Activated T-cell treated with anti-CD3 and anti-CD28 coated beads, Interleukin-2, amount 50 U/mL, for 24 hours (primary cell): ENCODE data around the gene BCAS1.

Experiments used
- DNase-seq: peaks from one replicate; pipeline ENCODE4 v3.0.0-alpha.2; 2020
- H3K27ac Mint-ChIP-seq: 2 replicates; pipeline ENCODE4 v1.8.0; 2020; ENCODE audit warnings: mild to moderate bottlenecking, mixed read lengths
- H3K27me3 Mint-ChIP-seq: 2 replicates; pipeline ENCODE4 v1.8.0; 2020; ENCODE audit warnings: mixed read lengths
- H3K36me3 Mint-ChIP-seq: 2 replicates; pipeline ENCODE4 v1.8.0; 2020; ENCODE audit warnings: low read depth, mixed read lengths
- H3K4me1 Mint-ChIP-seq: 2 replicates; pipeline ENCODE4 v1.8.0; 2020; ENCODE audit warnings: low read depth, mixed read lengths
- H3K4me3 Mint-ChIP-seq: 2 replicates; pipeline ENCODE4 v1.8.0; 2020; ENCODE audit warnings: mild to moderate bottlenecking, moderate library complexity, mixed read lengths
- H3K9me3 Mint-ChIP-seq: 2 replicates; pipeline ENCODE4 v1.8.0; 2020; ENCODE audit warnings: mixed read lengths

The BCAS1 gene

DNA sequence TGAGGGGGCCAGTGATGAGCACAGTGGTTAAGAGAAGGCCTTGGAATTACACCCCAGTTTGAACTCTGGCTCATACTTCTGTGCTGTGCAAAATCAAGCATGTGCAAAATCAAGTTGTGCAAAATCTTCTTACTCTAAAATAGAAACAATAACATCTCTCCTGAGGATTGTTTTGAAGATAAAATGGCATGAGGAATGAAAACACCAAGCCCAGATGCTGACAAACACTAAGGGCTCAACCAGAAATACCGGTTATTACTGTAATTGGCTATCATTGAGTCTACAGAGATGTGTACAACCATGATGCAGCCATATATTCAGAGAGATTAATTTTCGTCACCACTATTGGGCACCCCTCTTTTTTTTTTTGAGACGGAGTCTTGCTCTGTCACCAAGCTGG, 5.9 kb upstream of the BCAS1 start:
- no peaks in the 10 kb centered on the region for H3K27me3 Mint-ChIP-seq
- H3K9me3 Mint-ChIP-seq, result peaks cover 6% of the 10 kb centered on the region
- H3K4me1 Mint-ChIP-seq, result peaks cover 20% of the 10 kb centered on the region
- H3K4me3 Mint-ChIP-seq, result no peak overlapping the region
- H3K27ac Mint-ChIP-seq, result no peak overlapping the region
- DNase-seq, result no peak
- H3K36me3 Mint-ChIP-seq, result no peaks in the 10 kb centered on the region

DNA sequence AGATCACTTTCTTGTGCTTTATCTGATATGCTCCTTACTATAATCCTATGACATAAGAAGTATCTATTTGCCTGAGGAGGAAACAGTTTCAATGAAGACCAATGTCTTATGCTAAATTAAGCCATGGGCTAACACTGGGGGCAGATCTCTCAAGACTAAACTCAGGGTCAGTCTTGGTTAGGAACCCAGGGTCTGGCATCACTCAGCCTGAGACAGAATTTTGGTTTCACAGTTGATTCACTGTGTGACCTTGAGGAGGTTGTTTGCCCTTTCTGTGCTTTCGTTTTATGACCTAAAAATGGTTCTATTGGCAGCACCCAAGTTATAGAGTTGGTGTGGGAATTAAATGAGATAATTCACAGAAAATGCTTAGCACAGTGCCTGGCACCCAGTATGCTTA, 4.9 kb upstream of the BCAS1 start:
- no peak for DNase-seq
- Mint-ChIP-seq H3K4me3 (no peak overlapping the region), H3K27ac (no peak overlapping the region), H3K36me3 (no peaks in the 10 kb centered on the region), H3K4me1 (peaks cover 18% of the 10 kb centered on the region), H3K9me3 (peaks cover 6% of the 10 kb centered on the region), H3K27me3 (no peaks in the 10 kb centered on the region)

DNA sequence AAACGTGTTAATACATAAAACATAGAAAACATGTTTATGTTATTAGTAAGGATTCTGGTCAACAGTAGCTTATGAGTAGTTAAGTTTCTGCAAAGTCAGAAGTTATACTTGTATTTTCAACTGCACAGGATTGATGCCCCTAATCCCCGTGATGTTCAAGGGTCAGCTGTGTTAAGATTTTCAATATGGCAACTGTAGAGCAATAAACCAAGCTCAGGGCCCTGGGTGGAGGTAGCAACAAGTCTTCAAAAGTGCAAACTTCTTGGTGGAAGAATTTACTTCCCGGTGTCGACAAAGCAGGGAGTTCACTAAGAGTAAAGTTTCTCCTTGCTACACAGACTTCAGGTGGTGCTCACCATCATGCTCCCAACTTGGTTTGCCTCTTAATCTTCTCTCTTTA, 4.1 kb upstream of the BCAS1 start:
- H3K9me3 Mint-ChIP-seq, result peaks cover 6% of the 10 kb centered on the region
- H3K4me1 Mint-ChIP-seq, result peaks cover 17% of the 10 kb centered on the region
- no peak overlapping the region for H3K27ac Mint-ChIP-seq
- no peak for DNase-seq
- no peaks in the 10 kb centered on the region for H3K36me3 Mint-ChIP-seq
- no peaks in the 10 kb centered on the region for H3K27me3 Mint-ChIP-seq
- H3K4me3 Mint-ChIP-seq, result no peak overlapping the region

DNA sequence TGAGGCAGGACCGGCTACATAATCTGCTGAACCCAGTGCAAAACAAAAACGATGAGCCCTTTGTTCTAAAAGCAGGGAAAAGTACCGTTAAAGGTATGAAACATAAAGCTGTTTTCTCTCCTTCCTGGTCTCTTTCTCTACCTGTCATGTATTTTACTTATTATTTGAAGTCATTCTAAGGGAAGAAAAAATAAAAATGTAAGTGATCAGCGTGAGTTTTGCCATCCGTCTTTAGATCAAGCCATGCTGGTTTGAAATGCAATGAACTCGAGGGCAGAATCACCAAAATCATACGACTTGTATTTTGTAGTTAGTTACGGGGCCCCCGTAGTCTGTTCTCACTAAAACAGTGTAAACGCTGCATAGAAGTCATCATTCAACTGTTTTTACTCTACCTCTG, 2.9 kb upstream of the BCAS1 start:
- peaks cover 7% of the 10 kb centered on the region for H3K4me1 Mint-ChIP-seq
- H3K4me3 Mint-ChIP-seq, result no peak overlapping the region
- peaks cover 6% of the 10 kb centered on the region for H3K9me3 Mint-ChIP-seq
- H3K36me3 Mint-ChIP-seq, result no peaks in the 10 kb centered on the region
- DNase-seq, result no peak
- no peak overlapping the region for H3K27ac Mint-ChIP-seq
- H3K27me3 Mint-ChIP-seq, result no peaks in the 10 kb centered on the region

DNA sequence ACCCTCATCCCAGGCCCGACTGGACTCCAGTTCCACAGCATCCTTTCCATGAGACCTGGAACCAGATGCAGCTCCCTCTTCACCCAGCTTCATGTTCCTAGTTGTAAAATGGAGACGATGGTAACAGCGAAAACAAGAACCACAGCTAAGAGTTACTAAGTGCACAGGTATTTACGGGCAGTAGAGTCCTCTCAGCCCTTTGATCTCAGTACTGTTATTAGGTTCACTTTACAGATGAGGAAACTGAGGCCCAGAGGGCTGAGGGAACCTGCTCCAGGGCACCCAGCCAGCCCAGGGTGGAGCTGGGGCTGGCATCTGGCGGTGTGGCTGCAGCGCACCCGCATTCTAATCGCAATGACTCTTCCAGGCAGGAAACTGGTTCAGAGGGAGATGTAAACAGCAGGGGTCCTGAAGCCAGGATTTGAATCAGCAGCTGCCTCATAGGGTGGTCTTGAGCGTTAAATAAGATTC, 858 bp downstream of the BCAS1 start:
- peaks cover 5% of the 10 kb centered on the region for H3K4me1 Mint-ChIP-seq
- H3K36me3 Mint-ChIP-seq, result no peaks in the 10 kb centered on the region
- H3K27me3 Mint-ChIP-seq, result no peaks in the 10 kb centered on the region

DNA sequence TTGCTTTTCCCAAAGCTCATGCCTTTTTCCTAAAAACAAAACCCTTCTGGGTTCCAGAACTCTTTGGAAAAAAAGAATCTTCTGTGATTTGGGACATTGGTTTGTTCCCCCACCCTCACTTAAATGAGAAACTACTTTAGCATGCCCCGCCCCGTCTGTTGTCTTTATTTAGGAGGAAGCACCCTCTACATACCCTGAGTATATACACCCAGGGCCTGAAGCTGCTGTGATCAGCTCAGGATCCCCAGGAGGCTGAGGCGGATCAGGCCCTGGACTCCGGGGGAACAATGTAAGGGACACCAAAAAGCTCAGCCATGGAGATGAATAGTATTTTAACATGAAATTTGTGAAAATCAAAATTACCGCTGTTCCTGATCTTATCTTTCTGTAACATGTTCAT, 1.4 kb downstream of the BCAS1 start:
- Mint-ChIP-seq H3K27me3 (no peaks in the 10 kb centered on the region), H3K9me3 (no peaks in the 10 kb centered on the region), H3K36me3 (no peaks in the 10 kb centered on the region), H3K4me1 (peaks cover 8% of the 10 kb centered on the region), H3K27ac (no peak overlapping the region), H3K4me3 (no peak overlapping the region)
- DNase-seq, result no peak

More for the DNA sequence above, 858 bp downstream of the BCAS1 start:
- DNase-seq, result no peak
- no peak overlapping the region for H3K4me3 Mint-ChIP-seq
- no peaks in the 10 kb centered on the region for H3K9me3 Mint-ChIP-seq
- no peak overlapping the region for H3K27ac Mint-ChIP-seq

DNA sequence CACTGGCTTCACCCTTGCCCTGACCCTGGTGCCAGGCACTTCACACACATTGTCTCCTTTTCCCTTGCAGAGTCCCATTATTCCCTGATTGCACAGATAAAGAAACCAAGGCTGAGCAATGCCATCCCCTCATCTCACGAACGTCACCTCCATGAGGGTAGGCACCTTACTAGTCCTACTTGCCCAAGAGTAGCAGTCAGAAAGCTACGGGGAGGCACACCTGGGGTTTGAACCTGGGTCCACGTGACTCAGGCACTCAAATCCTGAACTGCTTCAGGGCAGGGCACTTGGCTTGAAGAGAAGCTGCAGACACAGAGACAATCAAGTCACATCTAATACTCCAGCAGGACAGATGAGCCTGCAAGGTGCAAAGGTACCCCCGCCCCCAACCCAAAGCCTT, 1.9 kb downstream of the BCAS1 start:
- H3K27me3 Mint-ChIP-seq, result no peaks in the 10 kb centered on the region
- H3K4me1 Mint-ChIP-seq, result peaks cover 11% of the 10 kb centered on the region
- H3K27ac Mint-ChIP-seq, result no peak overlapping the region
- H3K9me3 Mint-ChIP-seq, result no peaks in the 10 kb centered on the region
- no peak overlapping the region for H3K4me3 Mint-ChIP-seq
- no peak for DNase-seq
- H3K36me3 Mint-ChIP-seq, result no peaks in the 10 kb centered on the region

DNA sequence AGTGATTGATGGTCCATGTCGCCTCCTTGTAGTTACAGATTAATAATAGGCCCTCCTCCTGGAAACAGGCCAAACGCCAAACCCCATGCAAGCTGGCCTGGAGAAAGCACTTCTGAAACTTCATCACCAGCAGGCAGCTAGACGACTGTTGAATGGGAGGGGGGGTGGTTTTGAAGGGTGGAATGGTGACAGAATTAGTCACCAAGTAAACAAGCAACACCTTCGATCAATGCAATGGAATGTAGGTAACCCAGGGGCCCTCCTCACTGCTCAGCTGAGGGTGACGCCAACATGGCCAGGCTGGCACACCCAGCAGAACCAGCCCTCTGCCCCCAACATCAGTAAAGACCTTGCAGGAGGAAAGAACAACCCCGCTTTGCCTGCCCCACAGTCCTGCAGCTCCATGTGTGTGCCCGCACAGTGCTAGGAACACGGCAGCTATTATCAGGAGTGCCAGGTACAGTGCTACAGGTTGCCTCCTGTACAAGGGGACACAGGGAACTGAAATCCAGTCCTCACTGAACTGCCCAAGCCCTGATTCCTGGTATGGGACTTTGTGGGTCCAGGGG, 2.7 kb downstream of the BCAS1 start:
- Mint-ChIP-seq H3K27ac (no peak overlapping the region), H3K36me3 (no peaks in the 10 kb centered on the region), H3K27me3 (no peaks in the 10 kb centered on the region), H3K4me3 (no peak overlapping the region), H3K9me3 (no peaks in the 10 kb centered on the region), H3K4me1 (peaks cover 13% of the 10 kb centered on the region)
- DNase-seq, result no peak

DNA sequence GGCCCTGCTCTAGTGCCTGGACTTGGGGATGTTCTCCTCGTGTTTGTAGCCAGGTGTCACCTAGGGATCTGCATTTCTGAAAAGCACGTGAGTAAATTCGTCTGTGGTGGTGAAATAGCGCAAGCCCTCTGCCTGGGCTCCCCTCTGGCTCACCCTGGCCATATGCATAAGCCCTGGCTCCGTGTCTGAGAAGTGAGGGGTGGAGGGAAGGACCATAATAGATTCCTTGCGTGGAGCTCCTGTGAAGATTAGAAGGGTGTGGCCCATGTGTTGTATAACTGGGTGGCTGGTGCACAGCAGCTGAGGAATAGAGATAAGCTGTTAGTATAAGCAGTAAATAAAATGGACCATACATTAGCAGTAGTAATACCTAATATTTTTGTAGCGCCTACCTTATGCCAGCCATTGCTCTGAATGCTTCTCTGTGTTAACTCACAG, 4.8 kb downstream of the BCAS1 start:
- Mint-ChIP-seq H3K4me3 (no peak overlapping the region), H3K9me3 (no peaks in the 10 kb centered on the region), H3K4me1 (peaks cover 13% of the 10 kb centered on the region), H3K27ac (no peak overlapping the region), H3K36me3 (no peaks in the 10 kb centered on the region), H3K27me3 (no peaks in the 10 kb centered on the region)
- DNase-seq, result no peak

DNA sequence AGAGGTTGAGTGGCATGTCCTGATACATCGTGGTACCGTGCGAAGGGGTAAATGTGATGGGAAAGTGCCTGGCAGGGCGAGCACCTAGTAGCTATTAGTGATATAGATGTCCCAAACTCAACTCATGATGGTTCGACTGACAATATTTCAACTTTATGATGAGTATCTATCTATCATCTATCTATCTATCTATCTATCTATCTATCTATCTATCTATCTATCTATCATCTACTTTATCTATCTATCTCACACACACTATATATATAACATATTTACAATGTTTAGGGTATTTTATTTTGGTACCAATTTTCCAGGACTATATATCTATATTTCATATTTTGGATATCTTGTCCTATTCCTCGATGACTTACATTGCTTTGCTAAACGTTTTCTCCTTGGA, 5.5 kb downstream of the BCAS1 start:
- no peaks in the 10 kb centered on the region for H3K9me3 Mint-ChIP-seq
- no peak for DNase-seq
- H3K36me3 Mint-ChIP-seq, result no peaks in the 10 kb centered on the region
- no peaks in the 10 kb centered on the region for H3K27me3 Mint-ChIP-seq
- peaks cover 13% of the 10 kb centered on the region for H3K4me1 Mint-ChIP-seq
- H3K4me3 Mint-ChIP-seq, result no peak overlapping the region
- H3K27ac Mint-ChIP-seq, result no peak overlapping the region

DNA sequence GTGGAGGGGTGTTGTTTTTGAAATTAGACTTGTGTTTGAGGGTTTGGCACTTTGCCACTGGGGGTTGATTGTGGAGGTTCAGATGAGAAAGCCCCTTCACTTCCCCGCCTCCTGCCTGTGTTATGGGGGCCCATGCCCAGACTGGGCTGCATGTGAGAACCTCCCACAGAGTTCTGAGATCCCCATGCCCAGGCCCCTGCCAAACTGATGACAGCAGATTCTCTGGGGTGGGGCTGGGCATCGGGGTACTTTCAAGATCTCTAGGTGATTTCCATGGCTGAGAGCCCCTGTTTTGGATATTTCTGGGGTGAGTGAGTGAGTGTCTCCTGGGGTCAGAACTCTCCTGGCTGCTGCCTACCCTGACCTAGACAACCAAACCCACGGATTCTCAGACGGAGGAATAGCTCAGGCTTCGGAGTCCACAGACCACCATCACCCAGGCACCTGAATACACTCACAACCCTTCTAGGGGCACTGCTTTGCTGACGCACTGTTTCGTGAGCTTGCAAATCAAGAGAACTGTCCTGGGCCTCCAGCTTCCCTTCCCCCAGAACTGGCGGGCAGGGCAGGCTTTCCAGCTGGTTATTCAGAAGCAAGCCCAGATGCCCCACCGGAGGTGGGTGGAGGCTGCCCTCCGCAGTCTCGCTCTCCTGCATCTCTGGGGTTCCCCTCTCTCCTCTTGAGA, 6.3 kb downstream of the BCAS1 start:
- peak overlapping the region; percentile 18 for H3K4me3 Mint-ChIP-seq
- no peaks in the 10 kb centered on the region for H3K27me3 Mint-ChIP-seq
- DNase-seq, result peak; percentile 37
- peak overlapping the region; percentile 70 for H3K27ac Mint-ChIP-seq
- H3K36me3 Mint-ChIP-seq, result no peaks in the 10 kb centered on the region
- peaks cover 13% of the 10 kb centered on the region for H3K4me1 Mint-ChIP-seq
- no peaks in the 10 kb centered on the region for H3K9me3 Mint-ChIP-seq

DNA sequence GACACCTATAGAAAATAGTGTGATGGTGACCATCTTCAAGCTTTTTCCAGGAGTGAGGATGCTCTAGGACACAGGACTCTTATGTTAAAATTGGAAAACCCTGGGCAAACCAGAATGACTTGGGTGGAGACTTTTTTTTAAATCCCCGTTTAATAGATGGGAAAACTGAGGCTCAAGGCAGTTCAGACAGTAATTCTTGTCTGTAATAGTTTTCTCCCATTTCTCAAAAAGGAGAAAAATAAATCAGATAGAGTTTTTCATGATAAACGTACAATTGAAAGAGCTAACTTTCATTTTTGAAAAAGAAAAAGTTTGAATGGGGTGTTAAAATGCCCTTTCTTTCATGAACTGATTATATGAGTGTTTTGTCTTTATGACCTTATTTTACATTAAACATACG, 6.8 kb downstream of the BCAS1 start:
- peak overlapping the region; percentile 70 for H3K27ac Mint-ChIP-seq

DNA sequence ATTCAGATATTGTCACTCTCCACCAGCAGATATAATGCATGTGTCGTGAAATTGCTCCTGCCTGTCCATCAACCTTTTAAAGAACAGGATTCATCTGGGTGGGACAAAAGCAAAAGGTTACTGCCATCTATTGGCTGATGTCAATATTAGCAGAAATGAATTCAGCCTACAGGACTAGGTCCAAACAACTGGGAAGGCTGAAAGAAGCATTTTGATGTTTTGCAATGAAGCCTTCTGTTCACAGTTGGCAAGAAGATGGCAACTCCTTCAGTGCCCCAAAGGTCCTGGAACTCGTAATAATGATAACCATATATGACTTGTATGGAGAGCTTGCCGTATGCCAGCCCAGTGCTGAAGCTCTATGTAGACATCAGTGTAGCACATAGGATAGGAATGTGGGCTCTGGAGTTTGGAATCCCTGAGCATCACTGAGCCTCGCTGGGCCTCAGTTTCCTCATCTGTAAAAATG, 7.5 kb downstream of the BCAS1 start:
- no peak overlapping the region for H3K4me3 Mint-ChIP-seq
- H3K4me1 Mint-ChIP-seq, result peaks cover 15% of the 10 kb centered on the region
- no peaks in the 10 kb centered on the region for H3K9me3 Mint-ChIP-seq
- no peak overlapping the region for H3K27ac Mint-ChIP-seq
- no peaks in the 10 kb centered on the region for H3K27me3 Mint-ChIP-seq
- H3K36me3 Mint-ChIP-seq, result no peaks in the 10 kb centered on the region
- DNase-seq, result no peak

More for the DNA sequence above, 6.8 kb downstream of the BCAS1 start:
- no peaks in the 10 kb centered on the region for H3K36me3 Mint-ChIP-seq
- peak overlapping the region; percentile 18 for H3K4me3 Mint-ChIP-seq
- H3K27me3 Mint-ChIP-seq, result no peaks in the 10 kb centered on the region
- no peak for DNase-seq
- peaks cover 15% of the 10 kb centered on the region for H3K4me1 Mint-ChIP-seq
- H3K9me3 Mint-ChIP-seq, result no peaks in the 10 kb centered on the region

DNA sequence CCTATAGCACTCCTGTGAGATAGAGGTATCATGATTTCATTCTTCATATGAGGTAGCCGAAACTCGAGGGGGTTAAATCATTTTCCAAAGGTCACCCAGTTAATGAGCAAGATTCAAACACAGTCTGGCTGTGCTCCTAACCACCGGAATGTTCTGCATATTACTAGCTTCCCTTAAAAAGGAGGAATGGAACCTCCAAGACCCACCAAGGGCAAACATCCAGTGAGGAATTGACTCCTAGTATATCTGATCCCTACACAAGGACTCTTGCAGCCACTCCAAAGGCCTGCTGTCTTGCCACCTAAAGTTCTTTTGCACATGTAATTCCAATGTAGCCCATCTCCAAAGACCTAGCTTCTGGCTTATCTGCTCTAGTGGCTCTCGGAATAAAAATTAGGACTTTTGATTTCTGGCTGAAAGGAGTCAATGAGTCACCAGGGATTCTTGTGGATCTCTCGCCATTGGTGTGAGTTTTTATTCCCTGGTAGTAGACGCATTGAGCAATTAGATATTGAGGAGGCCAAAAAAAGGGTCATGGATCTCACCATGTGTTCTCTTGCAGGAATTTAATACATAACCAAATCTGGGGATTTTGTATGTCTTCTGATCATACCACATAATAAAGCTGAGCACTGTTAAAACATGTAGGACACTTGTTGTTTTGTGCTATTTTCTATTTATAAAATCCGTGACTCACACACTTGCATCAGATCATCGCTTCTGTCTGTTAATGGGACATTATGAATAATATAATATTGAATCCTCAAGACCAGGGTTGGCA, 9.1 kb downstream of the BCAS1 start:
- Mint-ChIP-seq H3K36me3 (no peaks in the 10 kb centered on the region), H3K4me1 (peaks cover 13% of the 10 kb centered on the region), H3K27ac (no peak overlapping the region), H3K4me3 (no peak overlapping the region), H3K9me3 (no peaks in the 10 kb centered on the region), H3K27me3 (no peaks in the 10 kb centered on the region)
- DNase-seq, result no peak
